HCT116 (cell line): ENCODE results near the gene ARMH1.
"Not testable (repeated sequence)": the region's sequence is repeated elsewhere in the genome, so short reads cannot be mapped to it uniquely, and the experiment has no call there.

Experiments
- CTCF ChIP-seq, 3 experiments: fragments of 200-600 bp in 1 of 3; sonication (generic) in 1 of 3; IDR thresholded peaks in 2 of 3; conservative IDR thresholded peaks in 1 of 3; 2 replicates each; pipeline ENCODE4 v1.5.1; 2012 to 2017; ENCODE audit warnings: low read depth in 2 of 3, low read length in 2 of 3, antibody characterized with exemption in 1 of 3, borderline replicate concordance in 1 of 3, control low read depth in 1 of 3, mild to moderate bottlenecking in 1 of 3, mixed read lengths in 1 of 3, mixed run types in 1 of 3, moderate library complexity in 1 of 3; ENCODE audit not compliant: insufficient read depth in 1 of 3
- EZH2 ChIP-seq: fragments of 200-600 bp; sonication (generic); IDR thresholded peaks from 2 replicates; pipeline ENCODE4 v1.6.1; 2017; ENCODE audit warnings: antibody characterized with exemption, mixed run types
- EZH2phosphoT487 ChIP-seq: fragments of 200-600 bp; IDR thresholded peaks from 2 replicates; pipeline ENCODE4 v1.6.1; 2018; ENCODE audit warnings: antibody characterized with exemption, borderline replicate concordance
- POLR2A ChIP-seq: IDR thresholded peaks from 2 replicates; pipeline ENCODE4 v1.7.0; 2011; ENCODE audit warnings: borderline replicate concordance; ENCODE audit not compliant: insufficient read depth, insufficient read length; ENCODE audit errors: extremely low read depth
- POLR2AphosphoS5 ChIP-seq: IDR thresholded peaks from 2 replicates; pipeline ENCODE4 v1.6.1; 2011; ENCODE audit warnings: mild to moderate bottlenecking, low read depth, low read length, moderate library complexity
- RAD21 ChIP-seq: IDR thresholded peaks from 2 replicates; pipeline ENCODE4 v1.6.1; 2012; ENCODE audit warnings: low read depth, mild to moderate bottlenecking
- REST ChIP-seq: IDR thresholded peaks from 2 replicates; pipeline ENCODE4 v1.6.1; 2012; ENCODE audit warnings: low read depth
- SIN3A ChIP-seq: IDR thresholded peaks from 2 replicates; pipeline ENCODE4 v1.6.1; 2012; ENCODE audit warnings: low read depth
- YY1 ChIP-seq: IDR thresholded peaks from 2 replicates; pipeline ENCODE4 v1.6.1; 2011; ENCODE audit warnings: low read length, low read depth, moderate library complexity, mild to moderate bottlenecking; ENCODE audit not compliant: insufficient replicate concordance; ENCODE audit errors: extremely low read depth
- ZBTB33 ChIP-seq: IDR thresholded peaks from 2 replicates; pipeline ENCODE4 v1.6.1; 2011; ENCODE audit warnings: mild to moderate bottlenecking, low read length, moderate library complexity; ENCODE audit not compliant: insufficient replicate concordance; ENCODE audit errors: extremely low read depth

GRCh38 chr1:44699375-44699774 lies 24.9 kb downstream of the ARMH1 start:
- TF ChIP-seq POLR2A; CTCF (IDR thresholded peaks at IDR 0.05 in 2 of 3, conservative IDR thresholded peaks at IDR 0.05 in 1 of 3; ENCODE audit: borderline replicate concordance in 1 of 3, insufficient read depth in 1 of 3, low read depth in 2 of 3, low read length in 2 of 3); ZBTB33; RAD21; SIN3A; EZH2; YY1; POLR2AphosphoS5; REST; EZH2phosphoT487: not testable (repeated sequence)
